ENCODE results near the gene SLC25A19.

- TF ChIP-seq TOX (CRISPR knock-in tag; IDR thresholded peaks at IDR 0.05; ENCODE audit: borderline replicate concordance) (no peak), ESRRG (CRISPR knock-in tag; IDR thresholded peaks at IDR 0.05) (no peak), PATZ1 (CRISPR knock-in tag; IDR thresholded peaks at IDR 0.05; ENCODE audit: borderline replicate concordance) (no peak), ZFP3 (CRISPR knock-in tag; IDR thresholded peaks at IDR 0.05) (no peak), ISL1 (CRISPR knock-in tag; IDR thresholded peaks at IDR 0.05) (no peak), ZNF565 (CRISPR knock-in tag; conservative IDR thresholded peaks at IDR 0.05; ENCODE audit: low read depth) (no peak), SNAI2 (CRISPR knock-in tag; IDR thresholded peaks at IDR 0.05) (no peak), CREB5 (CRISPR knock-in tag; IDR thresholded peaks at IDR 0.05; ENCODE audit: low read depth) (no peak), POU6F1 (CRISPR knock-in tag; IDR thresholded peaks at IDR 0.05; ENCODE audit: borderline replicate concordance, low read depth) (no peak), RARB (CRISPR knock-in tag; IDR thresholded peaks at IDR 0.05) (no peak)
These were observed 652 bp upstream of the SLC25A19 start for GRCh38 chr17:75289832-75290337.

Data from SK-N-SH treated with all-trans-retinoic acid at 6 μM for 48 hours (cell line).